Measurements from ENCODE around the gene TGFBRAP1. TPM values are rescaled to one million over a fixed set of nuclear protein-coding genes. Genes with fewer than 3 reads are reported as not detected.

The TGFBRAP1 gene
- total RNA-seq, 4 donors from 2014 or later = 21.0 to 38.7 (median 24.2) TPM

DNA sequence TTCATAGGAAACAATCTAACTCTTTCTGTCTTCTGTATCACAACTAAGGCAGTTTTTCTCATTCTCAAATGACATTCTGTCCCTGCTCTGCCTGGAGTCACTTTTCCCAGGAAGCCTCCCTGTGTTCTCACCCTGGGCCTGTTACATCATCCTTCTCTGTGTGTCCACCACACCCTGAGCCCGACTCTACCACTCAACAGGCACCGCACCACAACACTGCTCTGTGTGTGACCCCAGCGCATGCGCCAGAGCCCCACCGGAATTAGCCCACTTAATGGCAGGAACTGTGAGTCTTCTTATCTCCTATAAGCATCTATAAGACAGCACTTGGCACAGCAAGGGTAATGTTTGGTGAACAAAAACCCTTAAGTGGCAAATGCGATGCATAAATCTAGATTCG lies 32.3 kb downstream of the TGFBRAP1 start:
- TF ChIP-seq, protein P1, sequence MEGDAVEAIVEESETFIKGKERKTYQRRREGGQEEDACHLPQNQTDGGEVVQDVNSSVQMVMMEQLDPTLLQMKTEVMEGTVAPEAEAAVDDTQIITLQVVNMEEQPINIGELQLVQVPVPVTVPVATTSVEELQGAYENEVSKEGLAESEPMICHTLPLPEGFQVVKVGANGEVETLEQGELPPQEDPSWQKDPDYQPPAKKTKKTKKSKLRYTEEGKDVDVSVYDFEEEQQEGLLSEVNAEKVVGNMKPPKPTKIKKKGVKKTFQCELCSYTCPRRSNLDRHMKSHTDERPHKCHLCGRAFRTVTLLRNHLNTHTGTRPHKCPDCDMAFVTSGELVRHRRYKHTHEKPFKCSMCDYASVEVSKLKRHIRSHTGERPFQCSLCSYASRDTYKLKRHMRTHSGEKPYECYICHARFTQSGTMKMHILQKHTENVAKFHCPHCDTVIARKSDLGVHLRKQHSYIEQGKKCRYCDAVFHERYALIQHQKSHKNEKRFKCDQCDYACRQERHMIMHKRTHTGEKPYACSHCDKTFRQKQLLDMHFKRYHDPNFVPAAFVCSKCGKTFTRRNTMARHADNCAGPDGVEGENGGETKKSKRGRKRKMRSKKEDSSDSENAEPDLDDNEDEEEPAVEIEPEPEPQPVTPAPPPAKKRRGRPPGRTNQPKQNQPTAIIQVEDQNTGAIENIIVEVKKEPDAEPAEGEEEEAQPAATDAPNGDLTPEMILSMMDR (IDR thresholded peaks at IDR 0.05) = no peak
- TF ChIP-seq POLR2A (IDR thresholded peaks at IDR 0.05) = no peak
- Histone ChIP-seq H3K4me1 (no peaks in the 10 kb centered on the region), H3K4me3 (no peak overlapping the region), H3K27me3 (no peaks in the 10 kb centered on the region), H3K9me3 (no peaks in the 10 kb centered on the region), H3K27ac (no peak overlapping the region), H3K36me3 (no peaks in the 10 kb centered on the region)
- no peak for DNase-seq
- intact Hi-C loops (cut with DNase I; ENCODE audit: low total_unique reads) = no loop called here

DNA sequence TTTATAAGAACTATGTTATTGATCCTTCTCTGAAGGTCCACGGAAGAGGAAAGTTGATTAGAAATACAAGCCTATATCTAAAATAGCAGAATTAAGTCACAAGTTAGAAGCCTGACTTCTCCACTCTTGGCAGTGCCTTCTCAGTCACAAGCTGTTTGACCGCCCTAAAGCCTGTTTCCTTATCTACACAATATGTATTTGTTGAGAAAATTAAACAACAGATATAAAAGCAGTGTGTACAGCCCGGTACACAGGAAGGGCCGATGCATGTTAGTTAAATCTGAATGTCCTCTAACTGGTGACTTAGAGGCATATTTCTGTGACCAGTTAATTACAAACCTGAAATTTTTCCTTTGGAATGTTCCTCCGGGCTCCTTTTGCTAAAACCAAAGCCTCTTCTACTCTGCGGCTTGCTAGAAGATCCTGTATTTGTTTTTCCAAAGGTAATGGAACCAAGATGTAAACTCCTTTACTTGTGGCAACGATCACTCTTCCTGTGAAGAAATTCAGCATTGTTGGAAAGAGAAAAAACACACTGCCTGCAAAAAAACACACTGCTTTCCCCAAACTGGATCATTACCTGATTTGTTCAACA lies 33.4 kb downstream of the TGFBRAP1 start:
- no peaks in the 10 kb centered on the region for H3K36me3 ChIP-seq
- no peak for DNase-seq
- intact Hi-C loops (cut with DNase I; ENCODE audit: low total_unique reads) = no loop called here
- H3K27ac ChIP-seq = no peak overlapping the region
- H3K27me3 ChIP-seq = no peaks in the 10 kb centered on the region
- H3K4me3 ChIP-seq = no peak overlapping the region
- H3K4me1 ChIP-seq = no peaks in the 10 kb centered on the region
- TF ChIP-seq, protein P1 (IDR thresholded peaks at IDR 0.05) = no peak
- TF ChIP-seq POLR2A (IDR thresholded peaks at IDR 0.05) = no peak
- H3K9me3 ChIP-seq = no peaks in the 10 kb centered on the region

DNA sequence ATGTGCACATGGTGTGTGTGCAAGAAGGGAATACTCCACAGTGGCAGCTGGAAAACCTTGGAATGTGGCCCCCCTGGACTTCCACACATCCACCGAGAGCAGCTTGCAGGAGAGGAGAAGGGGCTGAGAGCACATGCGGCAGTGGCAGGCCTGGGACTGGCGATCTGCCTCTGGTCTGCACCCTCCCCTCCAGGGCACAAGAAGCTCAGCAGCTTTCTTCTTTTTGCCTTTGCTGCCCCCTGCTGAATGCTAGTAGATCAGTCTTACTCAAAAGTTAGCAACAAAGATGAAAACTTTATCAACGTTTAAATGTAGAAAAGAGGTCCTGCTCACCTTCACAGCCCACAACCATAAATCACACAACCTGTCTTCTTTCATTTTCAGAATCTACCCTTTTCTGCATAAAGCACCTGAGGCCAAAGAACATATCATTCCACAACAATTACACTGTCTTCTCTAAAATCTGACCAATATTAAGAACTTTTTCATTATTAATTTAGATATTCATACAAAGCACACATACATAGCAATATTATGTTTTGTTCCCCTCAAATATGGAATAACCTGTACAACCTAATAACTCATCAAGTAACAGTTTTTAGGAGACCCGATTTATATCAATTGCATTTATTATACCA lies 34.6 kb downstream of the TGFBRAP1 start:
- no peaks in the 10 kb centered on the region for H3K36me3 ChIP-seq
- no peaks in the 10 kb centered on the region for H3K4me1 ChIP-seq
- no peak overlapping the region for H3K4me3 ChIP-seq
- intact Hi-C loops (cut with DNase I; ENCODE audit: low total_unique reads) = no loop called here
- H3K9me3 ChIP-seq = no peaks in the 10 kb centered on the region
- H3K27me3 ChIP-seq = no peaks in the 10 kb centered on the region
- DNase-seq = no peak
- TF ChIP-seq, protein P1 (IDR thresholded peaks at IDR 0.05) = peak in 1 of 4 experiments; percentile 12
- no peak for TF ChIP-seq POLR2A (IDR thresholded peaks at IDR 0.05)
- H3K27ac ChIP-seq = no peak overlapping the region

DNA sequence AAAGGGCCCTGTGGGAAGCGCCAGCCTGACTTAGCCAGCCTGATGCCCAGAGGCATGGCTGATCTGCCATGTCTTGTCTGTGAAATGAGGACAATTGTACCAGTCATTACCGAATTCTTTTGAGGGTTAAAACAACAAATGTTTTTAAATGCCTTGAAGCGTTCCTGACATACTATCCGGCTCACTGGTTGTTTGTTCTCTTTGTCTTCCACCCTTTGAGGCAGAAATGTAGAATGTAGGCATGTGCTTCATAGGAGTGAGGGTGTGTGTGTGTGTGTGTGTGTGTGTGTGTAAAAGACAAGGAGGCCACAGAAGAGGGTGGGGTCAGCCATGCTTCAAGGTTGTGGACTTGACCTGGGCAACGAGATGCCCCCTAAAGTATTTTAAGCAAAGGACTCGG lies 35.5 kb downstream of the TGFBRAP1 start:
- Histone ChIP-seq H3K4me1 (no peaks in the 10 kb centered on the region), H3K9me3 (no peaks in the 10 kb centered on the region), H3K27ac (no peak overlapping the region), H3K27me3 (no peaks in the 10 kb centered on the region), H3K4me3 (no peak overlapping the region), H3K36me3 (no peaks in the 10 kb centered on the region)
- intact Hi-C loops (cut with DNase I; ENCODE audit: low total_unique reads) = no loop called here
- no peak for DNase-seq
- TF ChIP-seq, protein P1 (IDR thresholded peaks at IDR 0.05) = no peak
- TF ChIP-seq POLR2A (IDR thresholded peaks at IDR 0.05) = no peak

DNA sequence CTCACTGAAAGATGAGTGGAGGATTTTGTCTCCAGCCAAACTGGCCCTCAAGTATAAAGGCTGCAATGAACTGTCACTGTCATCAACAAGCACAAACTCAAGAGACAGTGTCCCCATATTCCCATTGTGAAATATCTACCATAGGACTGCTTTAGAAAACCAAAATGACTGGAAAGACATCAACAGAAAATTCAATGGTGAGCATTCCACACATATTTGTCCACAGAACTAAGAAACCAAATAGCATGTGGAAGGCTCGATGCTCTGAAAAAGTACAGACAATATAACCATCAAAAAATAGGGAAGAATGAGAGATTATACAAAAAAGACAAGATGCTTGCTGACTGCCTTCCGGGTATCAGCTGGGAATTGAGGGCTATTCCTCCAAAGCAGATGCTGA lies 37.6 kb downstream of the TGFBRAP1 start:
- Histone ChIP-seq H3K36me3 (no peaks in the 10 kb centered on the region), H3K4me3 (no peak overlapping the region), H3K27ac (no peak overlapping the region), H3K9me3 (no peaks in the 10 kb centered on the region), H3K27me3 (no peaks in the 10 kb centered on the region), H3K4me1 (no peaks in the 10 kb centered on the region)
- no peak for TF ChIP-seq POLR2A (IDR thresholded peaks at IDR 0.05)
- TF ChIP-seq, protein P1 (IDR thresholded peaks at IDR 0.05) = no peak
- intact Hi-C loops (cut with DNase I; ENCODE audit: low total_unique reads) = no loop called here
- no peak for DNase-seq

Measured in uterus (tissue), 4 donors.